ENCODE data around the gene AMD1. TPM values are rescaled to one million over a fixed set of nuclear protein-coding genes. Genes with fewer than 3 reads are reported as not detected.
A peak's percentile ranks its signal among the peaks of the same experiment; 100 is the strongest.

The AMD1 gene
- total RNA-seq (2014; rRNA removed; shearing (Covaris generic)) (243 and 296 TPM in 2 replicates), polyA plus RNA-seq (2016; fragmentation: Nextera tagmentation; extraction: Ambion mirVana) (127 and 136 TPM in 2 replicates)
- long read RNA-seq, transcript AMD1-204 (9 exons, 3,438 nt): major isoform, 60 of 67 reads
- long read RNA-seq, partial matches to known transcripts: 3 of 67 reads
- long read RNA-seq, other reads (novel, unspliced or antisense): 3 of 67 reads

- Histone ChIP-seq H3K4me1 (ENCODE audit: insufficient read depth) (peaks cover 19% of the 10 kb centered on the region), H3K27ac (ENCODE audit: low read depth) (peak within 1 kb of the TSS; percentile 90), H2AFZ (no peak within 1 kb of the TSS), H3K27me3 (ENCODE audit: insufficient read depth) (no peaks in the 10 kb centered on the region), H4K20me1 (replicated peaks; ENCODE audit: insufficient read depth) (peaks cover 21% of the 10 kb centered on the region), H3K9me2 (ENCODE audit: insufficient read depth) (no peaks in the 10 kb centered on the region), H3F3A (replicated peaks; ENCODE audit: low read depth) (no peaks in the 10 kb centered on the region; the same call in 1 of the 2 replicates), H3K4me3 (peak within 1 kb of the TSS; percentile 80), H3K79me2 (replicated peaks; ENCODE audit: insufficient read depth) (peaks cover 62% of the 10 kb centered on the region), H3K36me3 (ENCODE audit: insufficient read depth) (no peaks in the 10 kb centered on the region), H3K4me2 (peak within 1 kb of the TSS; percentile 83)
- no peak for TF ChIP-seq EZH2phosphoT487 (IDR thresholded peaks at IDR 0.05; ENCODE audit: unreplicated experiment)
- peak; percentile 99 for TF ChIP-seq POLR2AphosphoS5 (IDR thresholded peaks at IDR 0.05; ENCODE audit: low read depth)
- TF ChIP-seq CREB1 (CRISPR knock-in tag; IDR thresholded peaks at IDR 0.05; ENCODE audit: low read depth): peak; percentile 96
- peak; percentile 71; the same call in 1 of the 2 replicates for TF ChIP-seq ZNF114 (CRISPR knock-in tag; IDR thresholded peaks at IDR 0.05)
- no peak for TF ChIP-seq CTCF (conservative IDR thresholded peaks at IDR 0.05; ENCODE audit: low read depth in 2 of 2)
- TF ChIP-seq STAT1 (IDR thresholded peaks at IDR 0.05; ENCODE audit: unreplicated experiment): no peak
- peak; percentile 60 for TF ChIP-seq ETS1 (IDR thresholded peaks at IDR 0.05)
- H3K4me1 Mint-ChIP-seq: peaks cover 19% of the 10 kb centered on the region
- peaks cover 4% of the 10 kb centered on the region; the same call in 2 of the 3 replicates for H3K9me3 Mint-ChIP-seq
- peak within 1 kb of the TSS; percentile 98 for H3K27ac Mint-ChIP-seq
- peak; percentile 98 for DNase-seq (ENCODE audit: low spot score)
- H3K27me3 Mint-ChIP-seq (ENCODE audit: insufficient read depth, low read depth, poor library complexity): peaks cover 10% of the 10 kb centered on the region
- H3K4me3 Mint-ChIP-seq: peak within 1 kb of the TSS; percentile 96
- peak; percentile 77 for ATAC-seq
- peaks cover 17% of the 10 kb centered on the region for H3K36me3 Mint-ChIP-seq (ENCODE audit: low read depth)
Observed at GRCh38 chr6:110873981-110874879, at the start of gene AMD1. AMD1 (plus strand) TSS chr6:110874785; CDS start chr6:110875106, 321 bp downstream.

- Mint-ChIP-seq H3K9me3 (no peaks in the 10 kb centered on the region), H3K36me3 (ENCODE audit: low read depth) (no peaks in the 10 kb centered on the region), H3K4me3 (no peak overlapping the region), H3K27ac (no peak overlapping the region), H3K4me1 (no peaks in the 10 kb centered on the region), H3K27me3 (ENCODE audit: insufficient read depth, low read depth, poor library complexity) (no peaks in the 10 kb centered on the region)
- Histone ChIP-seq H3K4me3 (no peak overlapping the region), H3F3A (replicated peaks; ENCODE audit: low read depth) (no peaks in the 10 kb centered on the region), H3K27ac (ENCODE audit: low read depth) (no peak overlapping the region), H2AFZ (no peak overlapping the region), H3K9me2 (ENCODE audit: insufficient read depth) (no peaks in the 10 kb centered on the region), H4K20me1 (replicated peaks; ENCODE audit: insufficient read depth) (no peaks in the 10 kb centered on the region), H3K36me3 (ENCODE audit: insufficient read depth) (no peaks in the 10 kb centered on the region), H3K4me1 (ENCODE audit: insufficient read depth) (no peaks in the 10 kb centered on the region), H3K4me2 (no peak overlapping the region), H3K27me3 (ENCODE audit: insufficient read depth) (no peaks in the 10 kb centered on the region), H3K79me2 (replicated peaks; ENCODE audit: insufficient read depth) (no peaks in the 10 kb centered on the region)
- TF ChIP-seq ZNF331 (CRISPR knock-in tag; IDR thresholded peaks at IDR 0.05; ENCODE audit: low read depth) (no peak), CTCF (conservative IDR thresholded peaks at IDR 0.05; ENCODE audit: low read depth in 2 of 2) (no peak; a peak in 1 of 4 replicates), POLR2AphosphoS5 (IDR thresholded peaks at IDR 0.05; ENCODE audit: low read depth) (no peak), EZH2 (IDR thresholded peaks at IDR 0.05; ENCODE audit: low read depth, unreplicated experiment) (no peak)
- DNase-seq (ENCODE audit: low spot score) (peak; percentile 10), ATAC-seq (peak; percentile 37; the same call in 2 of the 3 replicates)
Observed at GRCh38 chr6:110826236-110827129, 48.1 kb upstream of the AMD1 start.

Data from GM23338 (cell line).